H9 (cell line): ENCODE data around the gene PDE12. TPM values are rescaled to one million over a fixed set of nuclear protein-coding genes. Genes with fewer than 3 reads are reported as not detected.

Experiments used
- DNase-seq: peaks from one replicate; pipeline ENCODE4 v3.0.0-alpha.2; 2017
- H2AFZ ChIP-seq: one replicate; pipeline ENCODE4 v1.6.1; 2013; ENCODE audit warnings: mild to moderate bottlenecking, low read length, control low read depth, moderate library complexity
- H2AK5ac ChIP-seq: 2 replicates; pipeline ENCODE4 v1.6.1; 2013; ENCODE audit warnings: low read length, control low read depth, mixed read lengths; ENCODE audit not compliant: insufficient read length
- H2BK120ac ChIP-seq: one replicate; pipeline ENCODE4 v1.6.1; 2013; ENCODE audit warnings: low read depth, mild to moderate bottlenecking, low read length, control low read depth, inconsistent platforms; ENCODE audit not compliant: poor library complexity, severe bottlenecking
- H2BK12ac ChIP-seq: 2 replicates; pipeline ENCODE4 v1.6.1; 2013; ENCODE audit warnings: low read length, control low read depth, mixed read lengths, low read depth; ENCODE audit not compliant: insufficient read length
- H2BK15ac ChIP-seq: 2 replicates; pipeline ENCODE4 v1.6.1; 2013; ENCODE audit warnings: low read depth, low read length, control low read depth
- H2BK20ac ChIP-seq: one replicate; pipeline ENCODE4 v1.6.1; 2013; ENCODE audit warnings: low read depth, mild to moderate bottlenecking, low read length, control low read depth, inconsistent platforms; ENCODE audit not compliant: poor library complexity, severe bottlenecking
- H2BK5ac ChIP-seq: 2 replicates; pipeline ENCODE4 v1.6.1; 2013; ENCODE audit warnings: low read length, control low read depth, mixed read lengths; ENCODE audit not compliant: insufficient read length
- H3K14ac ChIP-seq: 2 replicates; pipeline ENCODE4 v1.6.1; 2013; ENCODE audit warnings: low read length, control low read depth; ENCODE audit not compliant: insufficient read depth
- H3K18ac ChIP-seq: 2 replicates; pipeline ENCODE4 v1.6.1; 2013; ENCODE audit warnings: low read depth, mild to moderate bottlenecking, mixed read lengths, low read length, control low read depth; ENCODE audit not compliant: insufficient read length
- H3K23ac ChIP-seq: 2 replicates; pipeline ENCODE4 v1.6.1; 2013; ENCODE audit warnings: low read length, control low read depth, mixed read lengths, low read depth; ENCODE audit not compliant: insufficient read length
- H3K23me2 ChIP-seq: 2 replicates; pipeline ENCODE4 v1.6.1; 2013; ENCODE audit warnings: low read depth, mild to moderate bottlenecking, mixed read lengths, low read length, control low read depth; ENCODE audit not compliant: insufficient read length, poor library complexity, severe bottlenecking
- H3K27ac ChIP-seq: 2 replicates; pipeline ENCODE4 v1.5.1; 2013; ENCODE audit warnings: low read length, control low read depth, mixed read lengths, low read depth; ENCODE audit not compliant: insufficient read length
- H3K27me3 ChIP-seq: 2 replicates; pipeline ENCODE4 v1.6.1; 2013; ENCODE audit warnings: low read length, control low read depth, inconsistent platforms; ENCODE audit not compliant: insufficient read depth
- H3K4ac ChIP-seq: 2 replicates; pipeline ENCODE4 v1.6.1; 2013; ENCODE audit warnings: low read depth, mild to moderate bottlenecking, control low read depth, inconsistent platforms, low read length, moderate library complexity
- H3K4me1 ChIP-seq: 2 replicates; pipeline ENCODE4 v1.6.1; 2013; ENCODE audit warnings: low read length, control low read depth, inconsistent platforms; ENCODE audit not compliant: insufficient read depth
- H3K4me2 ChIP-seq: 2 replicates; pipeline ENCODE4 v1.6.1; 2013; ENCODE audit warnings: low read length, control low read depth, mixed read lengths; ENCODE audit not compliant: insufficient read length, insufficient read depth
- H3K56ac ChIP-seq: 2 replicates; pipeline ENCODE4 v1.6.1; 2013; ENCODE audit warnings: low read depth, mild to moderate bottlenecking, mixed read lengths, low read length, control low read depth; ENCODE audit not compliant: insufficient read length
- H3K79me1 ChIP-seq: 2 replicates; pipeline ENCODE4 v1.6.1; 2013; ENCODE audit warnings: low read depth, mild to moderate bottlenecking, moderate library complexity, low read length, control low read depth, inconsistent platforms; ENCODE audit not compliant: insufficient read depth, poor library complexity, severe bottlenecking
- H3K79me2 ChIP-seq: 2 replicates; pipeline ENCODE4 v1.6.1; 2013; ENCODE audit warnings: low read length, control low read depth, inconsistent platforms; ENCODE audit not compliant: insufficient read depth
- H3K9ac ChIP-seq: 2 replicates; pipeline ENCODE4 v1.6.1; 2013; ENCODE audit warnings: low read length, control low read depth, mixed read lengths; ENCODE audit not compliant: insufficient read length; ENCODE audit errors: extremely low read depth
- H3K9me3 ChIP-seq: one replicate; pipeline ENCODE4 v1.6.1; 2013; ENCODE audit warnings: low read depth, low read length, inconsistent platforms; ENCODE audit not compliant: control insufficient read depth
- H3T11ph ChIP-seq: one replicate; pipeline ENCODE4 v1.6.1; 2013; ENCODE audit warnings: mild to moderate bottlenecking, low read length, control low read depth, inconsistent platforms
- H4K20me1 ChIP-seq: one replicate; pipeline ENCODE4 v1.6.1; 2013; ENCODE audit not compliant: control insufficient read depth, insufficient read length, insufficient read depth
- H4K5ac ChIP-seq: 2 replicates; pipeline ENCODE4 v1.6.1; 2013; ENCODE audit warnings: low read depth, mild to moderate bottlenecking, mixed read lengths, low read length, control low read depth; ENCODE audit not compliant: insufficient read length
- H4K8ac ChIP-seq: replicated peaks from 2 replicates; pipeline ENCODE4 v1.6.1; 2013; ENCODE audit warnings: low read length, control low read depth, mixed read lengths, low read depth; ENCODE audit not compliant: insufficient read length
- H4K91ac ChIP-seq: 2 replicates; pipeline ENCODE4 v1.6.1; 2013; ENCODE audit warnings: low read depth, mild to moderate bottlenecking, moderate library complexity, mixed read lengths, low read length, control low read depth; ENCODE audit not compliant: insufficient read length
- H3K27ac Mint-ChIP-seq, 3 experiments: 2 replicates in 2 of 3; 3 replicates in 1 of 3; pipeline ENCODE4 v1.8.0; 2020 to 2021; ENCODE audit warnings: mixed read lengths in 3 of 3, mild to moderate bottlenecking in 1 of 3, moderate library complexity in 1 of 3
- H3K27me3 Mint-ChIP-seq: 2 replicates; pipeline ENCODE4 v1.8.0; 2021; ENCODE audit warnings: low read depth, mild to moderate bottlenecking, moderate library complexity, mixed read lengths
- H3K36me3 Mint-ChIP-seq, 3 experiments: 2 replicates in 2 of 3; 3 replicates in 1 of 3; pipeline ENCODE4 v1.8.0; 2020 to 2021; ENCODE audit warnings: low read depth in 3 of 3, mixed read lengths in 3 of 3; ENCODE audit not compliant: insufficient read depth in 1 of 3
- H3K4me1 Mint-ChIP-seq, 2 experiments: 2 replicates each; pipeline ENCODE4 v1.8.0; 2020; ENCODE audit warnings: mixed read lengths in 2 of 2
- H3K4me3 Mint-ChIP-seq, 2 experiments: 2 replicates in 1 of 2; 3 replicates in 1 of 2; pipeline ENCODE4 v1.8.0; 2020 to 2021; ENCODE audit warnings: mild to moderate bottlenecking in 2 of 2, mixed read lengths in 2 of 2, moderate library complexity in 1 of 2
- H3K9me3 Mint-ChIP-seq, 2 experiments: 2 replicates in 1 of 2; 3 replicates in 1 of 2; pipeline ENCODE4 v1.8.0; 2020; ENCODE audit warnings: mild to moderate bottlenecking in 2 of 2, mixed read lengths in 2 of 2, moderate library complexity in 1 of 2
- WGBS: extraction: QIAGEN DNeasy Blood & Tissue Kit; methylation state at CpG from one replicate; pipeline ENCODE4 v1.1.7; 2013; ENCODE audit warnings: missing lambda C conversion rate, low lambda C conversion rate, mixed read lengths; ENCODE audit not compliant: insufficient read length; ENCODE audit errors: extremely low coverage; 5-methylcytosine and 5-hydroxymethylcytosine counted together
- total RNA-seq: library from RNA; stranded (reverse); gene quantifications from 2 replicates; pipeline ENCODE4 v1.2.1, GENCODE V29; 2021
- TF ChIP-seq, protein P1 (sequence below): fragments of 200-600 bp; sonication (generic); conservative IDR thresholded peaks from 3 replicates; pipeline ENCODE4 v1.8.0; 2021; ENCODE audit warnings: antibody characterized with exemption, mild to moderate bottlenecking

PDE12 gene
- total RNA-seq, 1 experiment from 2014 or later = 18.9 TPM

DNA sequence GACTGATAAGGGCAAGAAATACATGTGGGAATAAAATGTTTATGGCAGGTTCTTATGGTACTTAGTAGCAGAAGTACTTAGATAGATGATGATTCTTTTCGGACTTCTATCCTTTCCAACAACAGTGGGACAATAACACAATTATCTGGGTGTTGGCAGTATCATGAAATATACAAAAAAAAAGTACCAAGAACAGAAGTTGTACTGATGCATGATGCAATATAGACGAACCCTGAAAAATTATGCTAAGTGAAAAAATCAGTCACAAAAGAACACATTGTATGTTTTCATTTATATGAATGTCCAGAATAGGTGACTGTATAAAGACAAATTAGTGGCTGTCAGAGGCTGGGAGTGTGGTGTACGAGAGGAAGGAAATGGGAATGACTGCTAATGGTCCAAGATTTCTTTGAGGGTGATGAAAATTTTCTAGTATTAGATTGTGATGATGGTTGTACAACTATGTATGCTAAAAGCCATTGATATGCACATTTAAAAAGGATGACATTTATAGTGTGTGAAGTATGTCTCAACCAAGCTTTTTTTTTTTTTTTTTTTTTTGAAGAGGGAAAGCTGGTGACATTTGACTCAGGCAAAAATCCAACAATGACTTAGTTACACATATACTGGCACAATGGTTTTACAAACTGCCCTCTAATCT is 20.0 kb downstream of the PDE12 start:
- no peak for DNase-seq
- H3K56ac ChIP-seq = no peak overlapping the region
- H2BK120ac ChIP-seq = no peak overlapping the region
- no peak overlapping the region for H3K23ac ChIP-seq
- H4K8ac ChIP-seq = no peak overlapping the region
- H4K20me1 ChIP-seq = no peaks in the 10 kb centered on the region
- H3K9me3 ChIP-seq = no peaks in the 10 kb centered on the region
- no peak overlapping the region for H3K4ac ChIP-seq
- H3K27ac ChIP-seq = no peak overlapping the region
- H3K18ac ChIP-seq = no peak overlapping the region
- TF ChIP-seq, protein P1, sequence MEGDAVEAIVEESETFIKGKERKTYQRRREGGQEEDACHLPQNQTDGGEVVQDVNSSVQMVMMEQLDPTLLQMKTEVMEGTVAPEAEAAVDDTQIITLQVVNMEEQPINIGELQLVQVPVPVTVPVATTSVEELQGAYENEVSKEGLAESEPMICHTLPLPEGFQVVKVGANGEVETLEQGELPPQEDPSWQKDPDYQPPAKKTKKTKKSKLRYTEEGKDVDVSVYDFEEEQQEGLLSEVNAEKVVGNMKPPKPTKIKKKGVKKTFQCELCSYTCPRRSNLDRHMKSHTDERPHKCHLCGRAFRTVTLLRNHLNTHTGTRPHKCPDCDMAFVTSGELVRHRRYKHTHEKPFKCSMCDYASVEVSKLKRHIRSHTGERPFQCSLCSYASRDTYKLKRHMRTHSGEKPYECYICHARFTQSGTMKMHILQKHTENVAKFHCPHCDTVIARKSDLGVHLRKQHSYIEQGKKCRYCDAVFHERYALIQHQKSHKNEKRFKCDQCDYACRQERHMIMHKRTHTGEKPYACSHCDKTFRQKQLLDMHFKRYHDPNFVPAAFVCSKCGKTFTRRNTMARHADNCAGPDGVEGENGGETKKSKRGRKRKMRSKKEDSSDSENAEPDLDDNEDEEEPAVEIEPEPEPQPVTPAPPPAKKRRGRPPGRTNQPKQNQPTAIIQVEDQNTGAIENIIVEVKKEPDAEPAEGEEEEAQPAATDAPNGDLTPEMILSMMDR = no peak
- H3K4me2 ChIP-seq = no peak overlapping the region
- no CpG with 5 or more reads among the region's 3 CpGs for WGBS
- H3T11ph ChIP-seq = no peak overlapping the region
- no peak overlapping the region for H3K9ac ChIP-seq
- no peaks in the 10 kb centered on the region for H3K9me3 Mint-ChIP-seq
- H3K4me1 ChIP-seq = no peaks in the 10 kb centered on the region
- no peak overlapping the region for H2BK20ac ChIP-seq
- no peak overlapping the region for H2BK12ac ChIP-seq
- H3K23me2 ChIP-seq = no peaks in the 10 kb centered on the region
- no peak overlapping the region for H2AK5ac ChIP-seq
- H3K4me3 Mint-ChIP-seq = no peak overlapping the region
- no peak overlapping the region for H4K91ac ChIP-seq
- no peak overlapping the region for H2BK15ac ChIP-seq
- no peak overlapping the region for H2AFZ ChIP-seq
- H3K36me3 Mint-ChIP-seq = peaks cover 42 to 88% (median 86%) of the 10 kb centered on the region in 3 experiments
- H4K5ac ChIP-seq = no peak overlapping the region
- no peak overlapping the region for H3K14ac ChIP-seq
- H3K27me3 ChIP-seq = no peaks in the 10 kb centered on the region
- H2BK5ac ChIP-seq = no peak overlapping the region
- no peaks in the 10 kb centered on the region for H3K27me3 Mint-ChIP-seq
- no peak overlapping the region for H3K27ac Mint-ChIP-seq
- H3K79me2 ChIP-seq = no peaks in the 10 kb centered on the region; the same call in 1 of the 2 replicates
- H3K79me1 ChIP-seq = peaks cover 5% of the 10 kb centered on the region
- no peaks in the 10 kb centered on the region for H3K4me1 Mint-ChIP-seq
